Measurements from ENCODE around the gene SLC27A4.

DNA sequence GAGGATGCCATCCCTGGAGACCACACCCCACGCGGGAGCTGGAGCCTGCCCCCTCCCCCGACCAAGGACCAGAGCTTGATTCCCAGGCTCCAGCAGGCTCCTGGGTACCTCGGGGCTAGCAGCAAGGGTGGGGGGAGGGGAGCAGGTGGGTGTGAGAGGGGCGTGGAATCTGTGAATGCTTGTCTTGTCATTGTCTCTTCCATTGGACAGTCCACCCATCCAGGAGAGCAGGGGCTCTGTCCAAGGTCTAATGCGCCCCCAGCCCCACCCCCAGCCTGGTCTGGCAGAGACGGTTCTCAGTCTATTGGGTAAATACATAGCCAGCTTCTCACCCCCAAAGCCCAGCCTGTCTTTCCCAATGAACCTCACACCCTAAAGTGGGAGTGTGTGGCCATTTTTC lies 53.6 kb downstream of the SLC27A4 start:
- TF ChIP-seq CTCF (IDR thresholded peaks at IDR 0.05 in 4 of 5, conservative IDR thresholded peaks at IDR 0.05 in 1 of 5): no peak
- TF ChIP-seq POLR2A (IDR thresholded peaks at IDR 0.05): no peak

Measured in gastrocnemius medialis (tissue), 4 donors.